GM19238 (cell line): ENCODE measurements around the gene FAM199X.
"Not testable (repeated sequence)": the region's sequence is repeated elsewhere in the genome, so short reads cannot be mapped to it uniquely, and the experiment has no call there.

Experiments used
- DNase-seq: peaks from one replicate; pipeline ENCODE4 v3.0.0; 2011; ENCODE audit warnings: low spot score; ENCODE audit not compliant: insufficient read length

FAM199X gene

DNA sequence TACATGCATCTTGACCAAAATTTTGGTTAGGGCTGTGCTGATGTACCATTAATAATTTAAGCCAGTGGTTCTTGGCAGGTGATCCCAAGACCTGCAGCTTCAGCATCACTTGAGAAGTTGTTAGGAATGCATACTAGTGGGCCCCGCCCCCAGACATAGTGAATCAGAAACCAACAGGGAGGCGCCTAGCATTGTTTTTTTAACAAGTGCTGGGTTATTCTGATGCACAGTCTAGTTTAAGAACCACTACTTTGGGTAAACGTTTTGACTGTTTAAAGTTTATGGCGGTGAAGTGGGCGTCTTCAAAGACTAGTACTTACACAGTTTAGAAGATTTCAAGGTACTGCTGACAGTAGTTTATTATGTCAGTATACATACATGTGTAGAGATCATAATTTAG, 23.6 kb downstream of the FAM199X start:
- DNase-seq = no peak

- no peak for DNase-seq
Observed at GRCh38 chrX:104193485-104193884, 27.2 kb downstream of the FAM199X start.

DNA sequence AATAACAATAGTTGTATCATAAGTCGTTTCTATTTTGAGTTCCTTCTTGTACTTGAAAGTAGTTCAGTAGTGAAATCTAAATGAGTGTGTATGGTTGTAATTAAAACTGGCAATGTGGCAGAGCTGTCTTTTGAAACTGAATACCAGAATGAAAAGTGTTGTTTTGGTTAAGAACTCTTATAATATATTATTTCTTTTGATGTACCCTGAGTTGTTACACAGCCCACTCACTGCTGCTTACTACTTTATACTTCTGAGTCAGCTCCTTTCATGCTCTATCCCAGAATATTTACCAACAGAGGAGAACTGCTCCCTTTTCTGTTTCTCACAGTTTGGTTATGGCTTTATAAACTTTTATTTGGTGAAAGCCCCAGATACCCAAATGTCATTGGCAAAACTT, 28.8 kb downstream of the FAM199X start:
- no peak for DNase-seq

DNA sequence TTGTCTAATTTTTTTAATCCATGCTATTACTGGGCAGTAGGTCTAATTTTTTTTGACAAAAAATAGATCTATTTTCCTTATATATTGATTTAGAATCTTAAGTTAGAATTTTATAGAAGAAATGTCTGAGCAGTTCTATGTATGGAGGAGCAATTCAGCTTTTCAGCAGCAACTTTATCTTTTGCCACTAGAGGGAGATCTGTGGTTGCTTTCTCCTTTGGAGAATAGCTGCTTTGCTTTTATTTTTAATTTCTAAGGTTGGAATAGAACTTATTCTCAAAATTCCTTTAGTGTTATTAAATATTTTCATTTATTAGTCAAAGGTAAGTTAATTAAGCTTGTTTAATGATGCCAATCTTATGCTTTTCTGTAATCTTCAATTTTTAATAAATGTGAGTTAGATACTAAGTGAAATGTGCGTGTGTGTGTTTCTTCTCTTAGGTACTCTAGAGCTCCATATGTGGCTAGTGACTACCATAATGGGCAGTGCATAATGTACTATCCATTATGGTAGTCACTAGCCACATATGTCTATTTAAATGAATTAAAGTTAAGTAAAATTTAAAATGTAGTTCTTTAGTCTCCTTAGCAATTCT, 29.3 kb downstream of the FAM199X start:
- DNase-seq = peak; percentile 2

DNA sequence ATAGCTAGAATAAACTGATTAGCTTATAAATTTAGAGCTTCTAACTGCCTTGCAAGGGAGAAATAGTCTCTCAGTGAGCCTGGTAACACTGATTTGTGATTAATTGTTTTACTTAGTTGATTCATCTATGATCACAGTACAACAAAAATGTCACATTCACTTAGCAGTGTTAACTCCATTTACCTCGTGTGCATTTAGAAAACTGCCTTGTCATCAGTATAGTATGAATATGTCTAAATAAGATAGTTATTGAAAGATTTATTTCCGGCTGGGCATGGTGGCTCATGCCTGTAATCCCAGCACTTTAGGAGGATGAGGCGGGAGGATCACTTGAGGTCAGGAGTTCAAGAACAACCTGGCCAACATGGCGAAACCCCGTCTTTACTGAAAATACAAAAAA, 39.3 kb downstream of the FAM199X start:
- DNase-seq = no peak

- DNase-seq = no peak
Observed at GRCh38 chrX:104211187-104211586, 44.9 kb downstream of the FAM199X start.

- not testable (repeated sequence) for DNase-seq
Observed at GRCh38 chrX:104230060-104230459, 63.8 kb downstream of the FAM199X start.
